GM12878 (cell line): ENCODE results near the gene KIF18A. TPM values are rescaled to one million over a fixed set of nuclear protein-coding genes. Genes with fewer than 3 reads are reported as not detected.

Experiments
- BMI1 ChIP-seq: fragments of 450-650 bp; IDR thresholded peaks from 2 replicates; pipeline ENCODE4 v1.6.1; 2016; ENCODE audit warnings: mild to moderate bottlenecking, moderate library complexity, borderline replicate concordance
- CHD1 ChIP-seq: IDR thresholded peaks from 2 replicates; pipeline ENCODE4 v1.6.1; 2012; ENCODE audit warnings: low read depth, low read length, improper control_type of control experiment
- ELK1 ChIP-seq: IDR thresholded peaks from 2 replicates; pipeline ENCODE4 v1.6.1; 2012; ENCODE audit warnings: low read depth, low read length, improper control_type of control experiment
- GABPA ChIP-seq: IDR thresholded peaks from 2 replicates; pipeline ENCODE4 v1.6.1; 2014; ENCODE audit warnings: antibody characterized with exemption, low read depth, mild to moderate bottlenecking, inconsistent platforms
- HDAC6 ChIP-seq: fragments of 200-600 bp; sonication (generic); IDR thresholded peaks from one replicate; pipeline ENCODE4 v1.8.0; 2017; ENCODE audit warnings: antibody characterized with exemption; ENCODE audit not compliant: unreplicated experiment
- IKZF1 ChIP-seq: fragments of 450-650 bp; conservative IDR thresholded peaks from 2 replicates; pipeline ENCODE4 v1.6.1; 2017; ENCODE audit warnings: antibody characterized with exemption, mild to moderate bottlenecking
- IRF3 ChIP-seq: fragments of 450-650 bp; IDR thresholded peaks from 2 replicates; pipeline ENCODE4 v1.6.1; 2014; ENCODE audit warnings: mild to moderate bottlenecking
- KLF5 ChIP-seq: fragments of 450-650 bp; IDR thresholded peaks from 2 replicates; pipeline ENCODE4 v1.6.1; 2014; ENCODE audit warnings: mild to moderate bottlenecking; ENCODE audit not compliant: partially characterized antibody
- LARP7 ChIP-seq: fragments of 450-650 bp; IDR thresholded peaks from 2 replicates; pipeline ENCODE4 v1.6.1; 2017; ENCODE audit warnings: mild to moderate bottlenecking
- MEF2B ChIP-seq: fragments of 450-650 bp; IDR thresholded peaks from 2 replicates; pipeline ENCODE4 v1.6.1; 2018; ENCODE audit warnings: mild to moderate bottlenecking, moderate library complexity; ENCODE audit not compliant: partially characterized antibody, poor library complexity, severe bottlenecking
- NRF1 ChIP-seq: conservative IDR thresholded peaks from 2 replicates; pipeline ENCODE4 v1.6.1; 2011; ENCODE audit warnings: mild to moderate bottlenecking, low read depth, low read length, improper control_type of control experiment
- POLR2A ChIP-seq: IDR thresholded peaks from 2 replicates; pipeline ENCODE4 v1.6.1; 2011; ENCODE audit warnings: low read depth, mild to moderate bottlenecking, low read length
- RBBP5 ChIP-seq: fragments of 200-600 bp; sonication (generic); conservative IDR thresholded peaks from 2 replicates; pipeline ENCODE4 v1.6.1; 2016
- RFX5 ChIP-seq: IDR thresholded peaks from 2 replicates; pipeline ENCODE4 v1.6.1; 2011; ENCODE audit warnings: low read depth, low read length, improper control_type of control experiment
- SMARCA5 ChIP-seq: fragments of 450-650 bp; IDR thresholded peaks from 2 replicates; pipeline ENCODE4 v1.6.1; 2017; ENCODE audit warnings: mild to moderate bottlenecking
- SP1 ChIP-seq: IDR thresholded peaks from one replicate; pipeline ENCODE4 v1.6.1; 2011; ENCODE audit warnings: low read depth, low read length
- SPI1 ChIP-seq: IDR thresholded peaks from 2 replicates; pipeline ENCODE4 v1.6.1; 2011; ENCODE audit warnings: low read depth, mild to moderate bottlenecking, low read length, moderate library complexity, borderline replicate concordance; ENCODE audit not compliant: insufficient read depth
- SREBF1 ChIP-seq: IDR thresholded peaks from 2 replicates; pipeline ENCODE4 v1.6.1; 2012; ENCODE audit warnings: mild to moderate bottlenecking, low read length
- SREBF2 ChIP-seq: IDR thresholded peaks from 2 replicates; pipeline ENCODE4 v1.6.1; 2012; ENCODE audit warnings: mild to moderate bottlenecking, low read length
- STAT1 ChIP-seq: fragments of 450-650 bp; conservative IDR thresholded peaks from 2 replicates; pipeline ENCODE4 v1.6.1; 2014; ENCODE audit warnings: antibody characterized with exemption, mild to moderate bottlenecking
- TCF3 ChIP-seq: IDR thresholded peaks from 2 replicates; pipeline ENCODE4 v1.6.1; 2012; ENCODE audit warnings: low read depth, mild to moderate bottlenecking, low read length, borderline replicate concordance; ENCODE audit not compliant: insufficient read depth
- ZNF622 ChIP-seq: fragments of 450-650 bp; IDR thresholded peaks from 2 replicates; pipeline ENCODE4 v1.6.1; 2017; ENCODE audit warnings: mild to moderate bottlenecking, inconsistent platforms
- polyA plus RNA-seq, 11 experiments: library from polyadenylated mRNA; depleted of rRNA in 4 of 11; unstranded in 6 of 11; stranded (reverse) in 5 of 11; fragments of >200 nt; fragmentation: Nextera tagmentation in 4 of 11; fragmentation: Illumina TruSeq in 1 of 11; extraction: Ambion mirVana in 4 of 11; extraction: Trizol in 1 of 11; gene quantifications; 1 replicate in 1 of 11; 2 replicates in 10 of 11; pipeline versions ENCODE4 v1.2.1 to v1.2.3, GENCODE V29; 2011 to 2016; ENCODE audit warnings: inconsistent platforms in 2 of 11, missing spikeins in 2 of 11, low read depth in 1 of 11
- total RNA-seq, 4 experiments: library from RNA; depleted of rRNA in 3 of 4; stranded (reverse); fragments of >200 nt in 3 of 4; fragmentation: Illumina TruSeq in 1 of 4; extraction: Trizol in 1 of 4; gene quantifications; 2 replicates each; pipeline versions ENCODE4 v1.2.1 to v1.2.3, GENCODE V29; 2013 to 2021
- TF ChIP-seq, protein P1 (sequence below): IDR thresholded peaks from 2 replicates; pipeline ENCODE4 v1.6.1; 2012; ENCODE audit warnings: improper control_type of control experiment, low read depth, low read length; ENCODE audit not compliant: insufficient replicate concordance

KIF18A gene
- total and polyA plus RNA-seq, 10 of the 15 experiments (the other 5 are each of a cell fraction or from before 2014, with no cell fraction given): 11.2 to 31.5 (median 20.4) TPM

DNA sequence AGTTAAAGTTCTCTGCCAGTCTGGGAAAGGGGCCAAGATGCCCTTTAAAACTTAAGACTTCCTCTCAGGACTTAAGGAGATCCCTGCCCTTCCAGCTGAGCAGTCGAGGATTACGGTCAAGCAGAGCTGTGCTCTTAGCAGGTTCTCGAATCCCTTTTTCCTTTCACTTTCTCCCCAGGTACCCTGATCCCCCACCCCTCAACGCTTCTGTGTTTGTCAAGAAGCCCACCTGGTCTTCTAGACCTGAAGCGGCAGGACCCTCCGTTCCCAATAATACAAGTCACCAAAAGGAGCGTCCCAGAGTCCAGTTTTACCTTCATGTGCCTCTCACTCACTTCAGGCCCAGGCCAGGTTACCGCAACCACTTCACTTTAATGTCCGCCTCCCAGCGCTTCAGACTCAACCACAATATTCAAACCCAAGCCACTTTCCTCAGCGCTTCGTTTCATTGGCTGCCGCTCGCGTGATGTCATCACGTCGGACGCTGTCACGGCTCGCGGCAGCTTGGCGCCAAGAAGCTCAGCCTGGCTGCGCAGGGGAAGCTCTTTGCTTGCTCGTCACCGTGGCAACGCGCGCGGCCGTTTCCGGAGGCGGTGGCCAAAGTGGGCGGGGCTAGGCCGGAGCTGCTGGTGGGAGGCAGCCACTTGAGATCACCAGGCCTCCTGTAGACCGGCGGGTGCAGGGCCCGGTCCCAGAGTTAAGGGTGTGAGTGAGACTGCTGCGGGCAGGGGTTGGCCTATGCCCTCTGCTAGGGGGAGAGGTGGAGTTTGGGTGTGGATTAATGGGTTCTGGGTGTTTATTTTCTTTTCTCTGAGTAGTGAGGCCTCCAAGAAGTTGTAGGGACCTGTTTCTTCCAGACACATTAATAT is at the start of gene KIF18A, which contains the start of gene METTL15 (continued):
- peak; percentile 59 for TF ChIP-seq SP1
- 0 out of 2 replicates have a peak, but pooled peaks have one; percentile 15 for TF ChIP-seq LARP7
- no peak for TF ChIP-seq SPI1
- TF ChIP-seq BMI1: peak; percentile 98
- TF ChIP-seq, protein P1, sequence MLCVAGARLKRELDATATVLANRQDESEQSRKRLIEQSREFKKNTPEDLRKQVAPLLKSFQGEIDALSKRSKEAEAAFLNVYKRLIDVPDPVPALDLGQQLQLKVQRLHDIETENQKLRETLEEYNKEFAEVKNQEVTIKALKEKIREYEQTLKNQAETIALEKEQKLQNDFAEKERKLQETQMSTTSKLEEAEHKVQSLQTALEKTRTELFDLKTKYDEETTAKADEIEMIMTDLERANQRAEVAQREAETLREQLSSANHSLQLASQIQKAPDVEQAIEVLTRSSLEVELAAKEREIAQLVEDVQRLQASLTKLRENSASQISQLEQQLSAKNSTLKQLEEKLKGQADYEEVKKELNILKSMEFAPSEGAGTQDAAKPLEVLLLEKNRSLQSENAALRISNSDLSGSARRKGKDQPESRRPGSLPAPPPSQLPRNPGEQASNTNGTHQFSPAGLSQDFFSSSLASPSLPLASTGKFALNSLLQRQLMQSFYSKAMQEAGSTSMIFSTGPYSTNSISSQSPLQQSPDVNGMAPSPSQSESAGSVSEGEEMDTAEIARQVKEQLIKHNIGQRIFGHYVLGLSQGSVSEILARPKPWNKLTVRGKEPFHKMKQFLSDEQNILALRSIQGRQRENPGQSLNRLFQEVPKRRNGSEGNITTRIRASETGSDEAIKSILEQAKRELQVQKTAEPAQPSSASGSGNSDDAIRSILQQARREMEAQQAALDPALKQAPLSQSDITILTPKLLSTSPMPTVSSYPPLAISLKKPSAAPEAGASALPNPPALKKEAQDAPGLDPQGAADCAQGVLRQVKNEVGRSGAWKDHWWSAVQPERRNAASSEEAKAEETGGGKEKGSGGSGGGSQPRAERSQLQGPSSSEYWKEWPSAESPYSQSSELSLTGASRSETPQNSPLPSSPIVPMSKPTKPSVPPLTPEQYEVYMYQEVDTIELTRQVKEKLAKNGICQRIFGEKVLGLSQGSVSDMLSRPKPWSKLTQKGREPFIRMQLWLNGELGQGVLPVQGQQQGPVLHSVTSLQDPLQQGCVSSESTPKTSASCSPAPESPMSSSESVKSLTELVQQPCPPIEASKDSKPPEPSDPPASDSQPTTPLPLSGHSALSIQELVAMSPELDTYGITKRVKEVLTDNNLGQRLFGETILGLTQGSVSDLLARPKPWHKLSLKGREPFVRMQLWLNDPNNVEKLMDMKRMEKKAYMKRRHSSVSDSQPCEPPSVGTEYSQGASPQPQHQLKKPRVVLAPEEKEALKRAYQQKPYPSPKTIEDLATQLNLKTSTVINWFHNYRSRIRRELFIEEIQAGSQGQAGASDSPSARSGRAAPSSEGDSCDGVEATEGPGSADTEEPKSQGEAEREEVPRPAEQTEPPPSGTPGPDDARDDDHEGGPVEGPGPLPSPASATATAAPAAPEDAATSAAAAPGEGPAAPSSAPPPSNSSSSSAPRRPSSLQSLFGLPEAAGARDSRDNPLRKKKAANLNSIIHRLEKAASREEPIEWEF: no peak
- TF ChIP-seq TCF3: no peak
- TF ChIP-seq IKZF1: peak; percentile 36; the same call in 1 of the 2 replicates
- TF ChIP-seq ZNF622: no peak
- TF ChIP-seq NRF1: peak; percentile 80
- no peak for TF ChIP-seq SREBF2
- TF ChIP-seq RBBP5: 0 out of 2 replicates have a peak, but pooled peaks have one; percentile 17
- peak; percentile 92 for TF ChIP-seq POLR2A
- peak; percentile 70; the same call in 1 of the 2 replicates for TF ChIP-seq ELK1
- no peak for TF ChIP-seq SREBF1
- TF ChIP-seq STAT1: no peak; the same call in 1 of the 2 replicates
- peak; percentile 53; the same call in 1 of the 2 replicates for TF ChIP-seq IRF3
- TF ChIP-seq RFX5: peak; percentile 70
- 0 out of 2 replicates have a peak, but pooled peaks have one; percentile 36 for TF ChIP-seq GABPA
- TF ChIP-seq MEF2B: no peak
- no peak for TF ChIP-seq HDAC6
- peak; percentile 15 for TF ChIP-seq KLF5
- TF ChIP-seq CHD1: no peak
- no peak for TF ChIP-seq SMARCA5
